ENCODE data around the gene BPIFB2. TPM values are rescaled to one million over a fixed set of nuclear protein-coding genes. Genes with fewer than 3 reads are reported as not detected.

Gene BPIFB2
- total RNA-seq, 2 experiments from 2014 or later: not detected

GRCh38 chr20:33046412-33046811, 38.9 kb downstream of the BPIFB2 start:
- POLR2A ChIA-PET: no interaction called here

DNA sequence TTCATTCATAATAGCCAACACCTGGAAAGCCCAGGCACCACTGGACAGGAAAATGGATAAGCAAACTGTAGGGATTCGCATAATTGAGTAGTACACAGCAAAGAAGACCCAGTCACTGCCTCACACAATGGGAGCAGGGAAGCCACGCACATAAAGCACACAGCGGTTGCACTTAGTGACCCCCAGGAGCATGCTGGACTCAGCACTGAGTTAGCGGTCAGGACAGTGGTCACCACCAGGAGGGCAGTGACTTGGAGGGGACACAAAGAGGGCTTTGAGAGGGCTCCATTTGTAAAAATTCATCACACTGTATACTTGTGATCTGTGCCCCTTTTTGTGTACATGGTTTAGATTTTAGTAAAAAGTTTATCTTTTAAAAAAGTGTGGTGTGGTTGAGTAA, 43.8 kb downstream of the BPIFB2 start:
- POLR2A ChIA-PET: no interaction called here
- H3K27me3 Mint-ChIP-seq: no peaks in the 10 kb centered on the region
- no peak for DNase-seq
- peaks cover 2% of the 10 kb centered on the region for H3K9me3 Mint-ChIP-seq
- no peak overlapping the region for H3K4me3 Mint-ChIP-seq
- H3K27ac Mint-ChIP-seq: no peak overlapping the region
- ATAC-seq (ENCODE audit: low read depth): no peak
- H3K4me1 Mint-ChIP-seq: no peaks in the 10 kb centered on the region
- no peaks in the 10 kb centered on the region for H3K36me3 Mint-ChIP-seq

More at GRCh38 chr20:33046412-33046811, 38.9 kb downstream of the BPIFB2 start:
- H3K27ac Mint-ChIP-seq: no peak overlapping the region
- no peak overlapping the region for H3K4me3 Mint-ChIP-seq
- ATAC-seq (ENCODE audit: low read depth) (no peak), DNase-seq (no peak)
- H3K9me3 Mint-ChIP-seq: peaks cover 4% of the 10 kb centered on the region
- no peaks in the 10 kb centered on the region for H3K36me3 Mint-ChIP-seq
- no peaks in the 10 kb centered on the region for H3K4me1 Mint-ChIP-seq
- no peaks in the 10 kb centered on the region for H3K27me3 Mint-ChIP-seq

DNA sequence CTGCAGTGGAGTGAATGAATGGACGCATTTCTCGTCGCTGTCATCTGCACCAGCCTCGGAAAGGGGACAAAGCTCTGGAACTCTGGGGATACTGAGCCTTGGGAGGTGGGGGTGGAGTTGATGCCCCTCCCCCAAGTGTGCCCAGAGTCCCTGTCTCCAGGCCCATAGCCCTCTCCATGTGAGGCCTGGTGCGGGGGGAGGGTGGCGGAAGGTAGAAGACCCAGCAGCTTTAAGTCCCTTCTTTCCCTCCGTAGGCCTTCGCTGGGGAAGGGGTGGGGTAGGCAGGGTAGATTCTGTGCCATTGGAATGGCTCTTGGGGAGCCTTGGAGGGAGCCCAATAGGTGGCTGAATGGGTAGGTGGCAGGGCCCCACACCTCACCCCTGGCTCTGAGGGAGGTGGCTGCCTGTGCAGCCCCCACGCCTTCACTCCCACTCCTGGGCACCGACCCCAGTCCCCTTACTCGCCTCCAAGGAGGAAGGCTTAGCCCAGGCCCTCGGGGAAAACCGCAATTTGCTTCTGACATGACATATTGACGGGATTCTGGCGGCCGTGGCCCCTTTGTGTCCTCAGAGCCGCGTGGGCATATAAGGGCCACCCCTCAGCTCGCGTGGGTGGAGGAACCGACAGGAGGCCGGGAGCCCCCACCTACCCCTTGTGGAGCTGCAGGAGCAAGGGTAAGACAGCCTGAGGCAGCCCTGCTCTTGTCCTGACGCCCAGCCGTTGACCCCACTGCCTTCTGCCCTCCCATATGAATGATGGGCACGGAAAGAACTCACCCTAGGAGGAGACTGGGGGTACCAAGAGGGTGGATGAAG, 46.0 kb downstream of the BPIFB2 start, which contains the start of gene BPIFB3:
Gene BPIFB3, plus strand, starts transcription at position 613 of the 816 bp plus-strand sequence. CDS start 1,533 bp downstream, outside the sequence.
- ATAC-seq (ENCODE audit: low read depth) (no peak), DNase-seq (no peak)
- Mint-ChIP-seq H3K36me3 (no peaks in the 10 kb centered on the region), H3K9me3 (no peaks in the 10 kb centered on the region), H3K4me3 (no peak within 1 kb of the TSS), H3K27ac (no peak within 1 kb of the TSS), H3K4me1 (no peaks in the 10 kb centered on the region), H3K27me3 (no peaks in the 10 kb centered on the region)
- POLR2A ChIA-PET: no interaction called here

DNA sequence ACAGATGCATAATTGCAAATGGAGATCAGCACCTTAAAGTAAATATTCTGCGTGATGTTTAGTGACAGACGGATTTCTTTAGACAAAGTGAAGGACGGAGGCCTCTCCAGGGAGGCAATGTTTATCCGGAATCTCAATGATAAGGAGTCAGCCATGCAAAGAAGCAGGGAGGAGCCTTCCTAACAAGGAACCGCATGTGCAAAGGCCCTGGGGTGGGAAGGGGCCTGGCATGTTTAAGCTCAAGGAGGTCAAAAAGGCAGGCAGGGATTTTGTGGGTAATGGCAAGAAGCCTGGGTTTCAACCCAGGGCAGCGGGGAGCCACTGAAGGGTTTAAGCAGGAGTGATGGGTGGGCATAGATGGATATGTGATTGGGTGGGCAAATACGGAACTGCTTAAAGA, 46.9 kb downstream of the BPIFB2 start:
- no peaks in the 10 kb centered on the region for H3K4me1 Mint-ChIP-seq
- no peak overlapping the region for H3K27ac Mint-ChIP-seq
- POLR2A ChIA-PET: no interaction called here

DNA sequence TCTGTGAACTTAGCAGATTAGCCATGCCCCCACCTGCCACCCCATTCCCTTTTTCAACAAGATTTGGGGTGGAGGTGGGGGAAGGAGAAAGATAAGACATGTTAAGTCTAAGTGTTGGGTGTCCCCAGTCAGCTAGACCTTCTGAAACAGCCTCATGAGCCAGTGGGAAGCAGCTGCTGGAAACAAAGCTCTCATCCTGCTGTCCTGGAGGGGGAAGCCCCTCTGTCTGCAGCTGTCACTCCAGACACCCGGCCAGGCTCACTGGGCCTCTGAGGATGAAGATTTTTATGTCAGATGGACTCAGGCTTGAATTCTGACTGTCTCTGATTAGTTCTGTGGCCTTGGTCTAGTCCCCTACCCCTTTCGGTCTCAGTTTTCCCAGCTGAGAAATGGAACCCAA, 47.3 kb downstream of the BPIFB2 start:
- no peak for ATAC-seq (ENCODE audit: low read depth)
- no peak overlapping the region for H3K27ac Mint-ChIP-seq
- H3K4me3 Mint-ChIP-seq: no peak overlapping the region
- no peaks in the 10 kb centered on the region for H3K36me3 Mint-ChIP-seq
- H3K4me1 Mint-ChIP-seq: no peaks in the 10 kb centered on the region
- POLR2A ChIA-PET: no interaction called here
- no peaks in the 10 kb centered on the region for H3K9me3 Mint-ChIP-seq
- no peak for DNase-seq
- H3K27me3 Mint-ChIP-seq: no peaks in the 10 kb centered on the region

More for the DNA sequence above, 46.9 kb downstream of the BPIFB2 start:
- ATAC-seq (ENCODE audit: low read depth): no peak
- DNase-seq: no peak
- H3K27me3 Mint-ChIP-seq: no peaks in the 10 kb centered on the region
- no peak overlapping the region for H3K4me3 Mint-ChIP-seq
- H3K36me3 Mint-ChIP-seq: no peaks in the 10 kb centered on the region
- no peaks in the 10 kb centered on the region for H3K9me3 Mint-ChIP-seq

- POLR2A ChIA-PET: no interaction called here
Observed at GRCh38 chr20:33059136-33059535, 51.6 kb downstream of the BPIFB2 start.

GRCh38 chr20:33059741-33060390, 52.4 kb downstream of the BPIFB2 start:
- H3K36me3 Mint-ChIP-seq: no peaks in the 10 kb centered on the region
- no peaks in the 10 kb centered on the region for H3K9me3 Mint-ChIP-seq
- no peaks in the 10 kb centered on the region for H3K27me3 Mint-ChIP-seq
- H3K4me1 Mint-ChIP-seq: no peaks in the 10 kb centered on the region
- POLR2A ChIA-PET: no interaction called here
- ATAC-seq (ENCODE audit: low read depth): no peak
- no peak for DNase-seq
- no peak overlapping the region for H3K4me3 Mint-ChIP-seq
- no peak overlapping the region for H3K27ac Mint-ChIP-seq

More at GRCh38 chr20:33059136-33059535, 51.6 kb downstream of the BPIFB2 start:
- no peak overlapping the region for H3K27ac Mint-ChIP-seq
- no peak for DNase-seq
- ATAC-seq (ENCODE audit: low read depth): no peak
- no peak overlapping the region for H3K4me3 Mint-ChIP-seq
- H3K9me3 Mint-ChIP-seq: no peaks in the 10 kb centered on the region
- H3K36me3 Mint-ChIP-seq: no peaks in the 10 kb centered on the region
- no peaks in the 10 kb centered on the region for H3K4me1 Mint-ChIP-seq
- no peaks in the 10 kb centered on the region for H3K27me3 Mint-ChIP-seq

GRCh38 chr20:33061658-33062028, 54.1 kb downstream of the BPIFB2 start:
- no peak for DNase-seq
- Mint-ChIP-seq H3K27ac (no peak overlapping the region), H3K27me3 (peaks cover 4% of the 10 kb centered on the region), H3K9me3 (no peaks in the 10 kb centered on the region), H3K36me3 (no peaks in the 10 kb centered on the region), H3K4me3 (no peak overlapping the region), H3K4me1 (no peaks in the 10 kb centered on the region)
- POLR2A ChIA-PET: no interaction called here
- ATAC-seq (ENCODE audit: low read depth): no peak

DNA sequence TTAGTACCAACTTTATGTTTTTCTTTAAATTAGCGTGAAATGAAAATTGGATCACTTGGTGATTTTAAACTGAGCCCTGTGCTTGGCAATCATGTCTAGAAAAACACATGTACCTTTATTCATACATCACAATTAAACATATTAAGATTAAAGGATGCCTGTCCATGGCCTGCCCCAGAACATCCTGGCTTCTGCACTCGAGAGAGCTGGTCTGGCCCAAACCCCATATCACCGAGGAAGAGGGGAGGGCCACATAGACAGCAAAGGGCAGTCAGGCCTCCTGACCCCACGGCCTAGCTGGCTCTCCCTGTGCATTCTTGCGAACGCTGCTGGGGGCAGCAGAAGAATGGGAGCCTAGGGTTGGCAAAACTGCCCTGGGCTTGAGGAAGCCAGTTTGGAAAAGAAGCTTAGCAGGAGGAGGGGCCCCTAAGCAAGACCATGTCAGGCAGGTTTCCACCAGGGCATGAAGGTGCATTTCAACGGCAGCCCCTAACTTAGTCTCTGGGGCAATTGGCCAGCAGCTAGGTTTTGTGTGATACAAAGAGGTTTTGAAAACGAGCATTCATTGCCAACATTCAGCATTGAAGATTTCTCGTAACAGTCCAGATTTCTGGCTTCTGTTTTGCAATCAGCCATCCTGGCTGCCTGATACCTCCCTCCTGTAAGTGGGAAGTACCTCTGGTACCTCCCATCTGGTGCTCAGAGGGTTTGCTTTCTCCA, 54.8 kb downstream of the BPIFB2 start:
- Mint-ChIP-seq H3K27ac (no peak overlapping the region), H3K4me3 (no peak overlapping the region), H3K4me1 (no peaks in the 10 kb centered on the region), H3K36me3 (no peaks in the 10 kb centered on the region), H3K9me3 (no peaks in the 10 kb centered on the region), H3K27me3 (peaks cover 7% of the 10 kb centered on the region)
- DNase-seq (no peak), ATAC-seq (ENCODE audit: low read depth) (no peak)
- POLR2A ChIA-PET: no interaction called here

DNA sequence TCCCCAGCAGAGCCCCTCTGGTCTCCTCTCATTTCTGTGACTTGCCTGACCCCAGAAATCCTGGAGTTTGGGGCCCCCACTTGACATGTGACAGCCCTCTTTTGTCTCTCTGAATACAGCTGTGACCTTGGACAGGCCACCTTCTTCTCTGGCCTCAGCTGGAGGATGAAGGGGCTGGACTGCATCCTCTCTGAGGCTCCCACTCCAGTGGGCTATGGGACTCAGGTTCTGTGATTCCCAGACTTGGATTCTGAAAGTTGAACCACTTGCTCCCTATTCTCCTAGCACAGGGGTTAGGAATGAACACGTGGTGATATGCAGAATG, 55.3 kb downstream of the BPIFB2 start:
- Mint-ChIP-seq H3K9me3 (no peaks in the 10 kb centered on the region), H3K36me3 (no peaks in the 10 kb centered on the region), H3K4me3 (no peak overlapping the region), H3K27me3 (peaks cover 7% of the 10 kb centered on the region), H3K27ac (no peak overlapping the region), H3K4me1 (no peaks in the 10 kb centered on the region)
- ATAC-seq (ENCODE audit: low read depth) (no peak), DNase-seq (no peak)
- POLR2A ChIA-PET: no interaction called here

DNA sequence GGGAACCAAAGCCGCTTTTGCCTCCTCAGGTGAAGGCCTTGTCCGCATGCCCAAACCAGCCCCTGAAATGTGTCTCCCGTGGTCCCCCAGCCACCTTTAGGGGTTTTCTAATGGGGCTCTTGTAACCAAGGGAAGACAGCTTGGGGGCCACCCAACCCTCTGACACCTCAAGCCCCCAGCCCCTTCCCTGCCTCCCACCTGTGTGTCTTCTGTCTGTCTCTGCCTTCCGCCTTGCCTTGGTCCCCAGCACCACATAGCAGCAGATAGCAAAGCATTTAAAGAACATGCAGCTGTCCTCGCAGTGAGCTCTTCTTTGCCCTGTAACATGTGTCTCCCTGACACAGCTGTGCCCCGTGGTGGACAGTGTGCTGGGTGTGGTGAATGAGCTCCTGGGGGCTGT, 55.8 kb downstream of the BPIFB2 start:
- ATAC-seq (ENCODE audit: low read depth): no peak
- H3K4me3 Mint-ChIP-seq: no peak overlapping the region
- no peak overlapping the region for H3K27ac Mint-ChIP-seq
- no peaks in the 10 kb centered on the region for H3K9me3 Mint-ChIP-seq
- POLR2A ChIA-PET: no interaction called here
- no peak for DNase-seq
- no peaks in the 10 kb centered on the region for H3K36me3 Mint-ChIP-seq
- no peaks in the 10 kb centered on the region for H3K4me1 Mint-ChIP-seq
- peaks cover 7% of the 10 kb centered on the region for H3K27me3 Mint-ChIP-seq

DNA sequence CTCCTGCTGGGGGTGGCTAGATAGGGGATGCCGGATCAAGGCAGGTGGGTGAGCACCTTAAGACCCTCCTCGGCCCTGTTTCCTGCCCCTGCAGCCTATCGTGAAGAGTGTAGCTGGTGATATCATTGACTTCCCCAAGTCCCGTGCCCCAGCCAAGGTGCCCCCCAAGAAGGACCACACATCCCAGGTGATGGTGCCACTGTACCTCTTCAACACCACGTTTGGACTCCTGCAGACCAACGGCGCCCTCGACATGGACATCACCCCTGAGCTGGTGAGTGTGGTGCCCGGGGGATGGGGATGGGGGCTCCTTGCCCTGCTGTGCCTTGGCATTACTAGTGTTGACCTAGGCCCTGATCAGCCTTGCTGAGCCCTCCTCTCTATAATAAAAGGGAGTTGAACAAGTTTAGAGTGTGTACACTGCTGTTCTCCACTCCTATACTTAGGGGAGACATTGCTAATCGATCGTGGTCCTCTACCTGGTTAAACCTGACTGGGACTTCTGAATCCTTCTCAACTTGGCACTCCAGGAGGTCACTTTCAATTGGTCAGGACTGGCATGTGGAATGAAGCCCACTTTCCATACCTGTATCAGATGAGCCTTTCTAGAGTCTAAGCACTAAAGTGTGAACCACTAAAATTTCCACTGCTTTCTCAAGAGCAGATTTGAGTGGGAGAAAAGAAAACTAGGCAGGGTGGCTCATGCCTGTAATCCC, 57.2 kb downstream of the BPIFB2 start:
- no peak for ATAC-seq (ENCODE audit: low read depth)
- POLR2A ChIA-PET: no interaction called here
- no peak overlapping the region for H3K27ac Mint-ChIP-seq
- H3K4me1 Mint-ChIP-seq: no peaks in the 10 kb centered on the region
- H3K4me3 Mint-ChIP-seq: no peak overlapping the region
- no peaks in the 10 kb centered on the region for H3K9me3 Mint-ChIP-seq
- DNase-seq: no peak
- H3K27me3 Mint-ChIP-seq: peaks cover 7% of the 10 kb centered on the region
- H3K36me3 Mint-ChIP-seq: no peaks in the 10 kb centered on the region

DNA sequence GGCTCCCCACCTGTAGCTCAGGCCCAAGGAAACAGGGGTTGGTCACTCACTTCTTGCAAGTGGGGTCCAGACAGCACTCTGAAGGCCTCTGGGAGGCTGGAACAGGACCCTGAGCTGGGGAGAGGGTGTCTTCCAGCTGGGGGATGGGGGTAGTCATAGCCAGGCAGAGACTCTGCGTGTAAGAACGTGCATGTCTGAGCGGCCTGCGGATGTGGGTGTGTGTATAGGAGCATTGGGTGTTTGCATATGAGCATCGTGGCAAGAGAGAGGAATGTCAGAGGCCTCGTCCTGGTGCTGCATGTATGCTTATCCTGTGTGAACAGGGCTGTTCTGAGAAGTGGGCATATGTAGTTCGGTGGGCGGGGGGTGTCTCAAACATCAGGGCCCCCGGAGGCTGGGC, 58.3 kb downstream of the BPIFB2 start:
- Mint-ChIP-seq H3K27ac (no peak overlapping the region), H3K4me3 (no peak overlapping the region), H3K27me3 (peaks cover 7% of the 10 kb centered on the region), H3K36me3 (no peaks in the 10 kb centered on the region), H3K9me3 (no peaks in the 10 kb centered on the region), H3K4me1 (no peaks in the 10 kb centered on the region)
- ATAC-seq (ENCODE audit: low read depth) (no peak), DNase-seq (no peak)
- POLR2A ChIA-PET: no interaction called here

Measured in activated naive CD8-positive, alpha-beta T cell treated with anti-CD3 and anti-CD28 coated beads, Interleukin-2, amount 10 ng/mL, durations not matched to agents 7 days and 5 days (primary cell).